ENCODE measurements around the gene SLCO2A1.
A peak's percentile ranks its signal among the peaks of the same experiment; 100 is the strongest.

The SLCO2A1 gene

GRCh38 chr3:133934996-133935842, 94.5 kb downstream of the SLCO2A1 start:
- no peak for FAIRE-seq

GRCh38 chr3:133934073-133934970, 95.4 kb downstream of the SLCO2A1 start:
- FAIRE-seq: no peak
- no peak for DNase-seq (ENCODE audit: low spot score)

More at GRCh38 chr3:133934996-133935842, 94.5 kb downstream of the SLCO2A1 start:
- DNase-seq (ENCODE audit: low spot score): no peak

- no peak for FAIRE-seq
These were observed 96.4 kb downstream of the SLCO2A1 start for GRCh38 chr3:133933097-133934024.

GRCh38 chr3:133932009-133932408, 97.7 kb downstream of the SLCO2A1 start:
- FAIRE-seq: no peak
- no peak for DNase-seq (ENCODE audit: low spot score)

More at GRCh38 chr3:133933097-133934024, 96.4 kb downstream of the SLCO2A1 start:
- no peak for DNase-seq (ENCODE audit: low spot score)

- FAIRE-seq: no peak
- no peak for DNase-seq (ENCODE audit: low spot score)
These were observed 98.6 kb downstream of the SLCO2A1 start for GRCh38 chr3:133931084-133931483.

GRCh38 chr3:133930341-133930933, 99.3 kb downstream of the SLCO2A1 start:
- FAIRE-seq: peak; percentile 63
- DNase-seq (ENCODE audit: low spot score): peak; percentile 51

GRCh38 chr3:133928903-133929607, 100.7 kb downstream of the SLCO2A1 start:
- FAIRE-seq: no peak
- DNase-seq (ENCODE audit: low spot score): no peak

- FAIRE-seq (no peak), DNase-seq (ENCODE audit: low spot score) (no peak)
These were observed 101.4 kb downstream of the SLCO2A1 start for GRCh38 chr3:133928136-133928893.

- FAIRE-seq (no peak), DNase-seq (ENCODE audit: low spot score) (no peak)
These were observed 102.1 kb downstream of the SLCO2A1 start for GRCh38 chr3:133927540-133928066.

- DNase-seq (ENCODE audit: low spot score) (no peak), FAIRE-seq (no peak)
These were observed 102.8 kb downstream of the SLCO2A1 start for GRCh38 chr3:133926736-133927539.

GRCh38 chr3:133925960-133926735, 103.6 kb downstream of the SLCO2A1 start:
- FAIRE-seq: no peak
- no peak for DNase-seq (ENCODE audit: low spot score)

GRCh38 chr3:133924041-133924440, 105.7 kb downstream of the SLCO2A1 start:
- peak; percentile 5 for FAIRE-seq
- DNase-seq (ENCODE audit: low spot score): no peak

GRCh38 chr3:133921592-133921991, 108.1 kb downstream of the SLCO2A1 start:
- DNase-seq (ENCODE audit: low spot score): no peak
- no peak for FAIRE-seq

GRCh38 chr3:133917144-133917543, 112.6 kb downstream of the SLCO2A1 start:
- DNase-seq (ENCODE audit: low spot score) (no peak), FAIRE-seq (no peak)

GRCh38 chr3:133915685-133916658, 113.8 kb downstream of the SLCO2A1 start:
- no peak for FAIRE-seq
- DNase-seq (ENCODE audit: low spot score): peak; percentile 18
